GM04503 (cell line): ENCODE results near the gene LRRIQ1.

ENCODE experiments used
- DNase-seq: peaks from one replicate; pipeline ENCODE4 v3.0.0-alpha.2; 2012; ENCODE audit warnings: low read depth

LRRIQ1 gene

DNA sequence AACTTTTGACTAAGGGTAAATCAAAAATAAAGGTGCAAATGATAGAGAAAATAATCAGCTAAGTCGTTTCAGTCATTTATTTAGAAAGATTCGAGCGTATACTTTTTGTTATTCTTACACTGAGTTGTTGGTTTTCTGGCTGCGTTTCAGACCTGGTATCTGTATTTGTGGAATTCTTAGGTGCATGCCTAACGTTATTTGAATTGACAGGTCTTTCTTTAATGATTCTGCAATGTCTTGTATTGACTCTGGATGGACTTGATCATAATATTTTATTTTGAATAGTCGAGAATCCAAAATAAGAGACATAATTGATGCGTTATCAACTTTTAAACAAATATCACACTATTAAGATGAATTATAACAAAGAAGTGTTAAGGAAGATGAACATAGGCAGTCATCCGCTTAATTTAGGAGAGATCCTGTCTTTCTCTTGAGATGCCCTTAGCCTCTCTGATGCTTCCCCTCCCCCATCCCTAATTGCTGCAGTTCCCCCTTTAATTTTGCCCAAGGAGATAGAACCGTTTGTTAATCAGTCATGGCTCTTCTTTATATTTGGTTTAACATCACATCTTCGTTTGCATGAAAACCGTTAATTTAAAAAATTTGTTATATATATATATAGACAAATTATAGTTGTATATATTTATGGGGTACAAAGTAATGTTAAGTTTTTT, 245.6 kb downstream of the LRRIQ1 start:
- no peak for DNase-seq

- no peak for DNase-seq
These were observed 247.4 kb downstream of the LRRIQ1 start for GRCh38 chr12:85283560-85283959.
